NCI-H2107 treated with DMSO at 0.1 percent for 48 hours (cell line): ENCODE measurements around the gene ST3GAL5.

Source experiments
- DNase-seq: peaks from one replicate; lab custom pipeline; 2025; ENCODE audit not compliant: unreplicated experiment; lab: John Stamatoyannopoulos, UW

The ST3GAL5 gene

GRCh38 chr2:85811180-85812093 lies 77.4 kb downstream of the ST3GAL5 start:
- DNase-seq: no peak

GRCh38 chr2:85810371-85811179 lies 78.2 kb downstream of the ST3GAL5 start:
- no peak for DNase-seq

GRCh38 chr2:85807756-85808155 lies 81.0 kb downstream of the ST3GAL5 start:
- no peak for DNase-seq

- DNase-seq: no peak
Observed at GRCh38 chr2:85806358-85807118, 82.3 kb downstream of the ST3GAL5 start.

GRCh38 chr2:85804583-85804982 lies 84.2 kb downstream of the ST3GAL5 start:
- no peak for DNase-seq

GRCh38 chr2:85803704-85804425 lies 84.9 kb downstream of the ST3GAL5 start:
- DNase-seq: no peak

- DNase-seq: no peak
Observed at GRCh38 chr2:85802354-85803103, 86.3 kb downstream of the ST3GAL5 start.

- no peak for DNase-seq
Observed at GRCh38 chr2:85801871-85802270, 86.9 kb downstream of the ST3GAL5 start.

- peak; percentile 9 for DNase-seq
Observed at GRCh38 chr2:85800586-85800985, 88.2 kb downstream of the ST3GAL5 start.

- no peak for DNase-seq
Observed at GRCh38 chr2:85799215-85799956, 89.4 kb downstream of the ST3GAL5 start.

- no peak for DNase-seq
Observed at GRCh38 chr2:85797921-85798320, 90.9 kb downstream of the ST3GAL5 start.

- DNase-seq: no peak
Observed at GRCh38 chr2:85797263-85797660, 91.5 kb downstream of the ST3GAL5 start.

GRCh38 chr2:85796341-85797262 lies 92.2 kb downstream of the ST3GAL5 start:
- DNase-seq: peak; percentile 23

- no peak for DNase-seq
Observed at GRCh38 chr2:85796046-85796340, 92.8 kb downstream of the ST3GAL5 start.

- no peak for DNase-seq
Observed at GRCh38 chr2:85795331-85796045, 93.3 kb downstream of the ST3GAL5 start.

GRCh38 chr2:85794491-85795121 lies 94.2 kb downstream of the ST3GAL5 start:
- DNase-seq: no peak

- DNase-seq: no peak
Observed at GRCh38 chr2:85794038-85794441, 94.8 kb downstream of the ST3GAL5 start.
